Measurements from ENCODE around the gene GRK7.
"Not testable (repeated sequence)": the region's sequence is repeated elsewhere in the genome, so short reads cannot be mapped to it uniquely, and the experiment has no call there.

GRK7 gene

GRCh38 chr3:141796081-141796888 is 33.1 kb downstream of the GRK7 start:
- DNase-seq = peak; percentile 67

- peak; percentile 53 for DNase-seq
Observed at GRCh38 chr3:141796889-141797781, 33.9 kb downstream of the GRK7 start.

GRCh38 chr3:141797819-141798447 is 34.7 kb downstream of the GRK7 start:
- DNase-seq = no peak

- DNase-seq = no peak
Observed at GRCh38 chr3:141798448-141798845, 35.2 kb downstream of the GRK7 start.

GRCh38 chr3:141802316-141803077 is 39.3 kb downstream of the GRK7 start:
- no peak for DNase-seq

- not testable (repeated sequence) for DNase-seq
Observed at GRCh38 chr3:141803538-141803937, 40.3 kb downstream of the GRK7 start.

GRCh38 chr3:141804447-141804777 is 41.2 kb downstream of the GRK7 start:
- no peak for DNase-seq

- no peak for DNase-seq
Observed at GRCh38 chr3:141804778-141805639, 41.8 kb downstream of the GRK7 start.

- no peak for DNase-seq
Observed at GRCh38 chr3:141807277-141808033, 44.2 kb downstream of the GRK7 start.

GRCh38 chr3:141808586-141808985 is 45.4 kb downstream of the GRK7 start:
- no peak for DNase-seq

GRCh38 chr3:141810161-141810560 is 47.0 kb downstream of the GRK7 start:
- DNase-seq = no peak

GRCh38 chr3:141811348-141811747 is 48.1 kb downstream of the GRK7 start:
- no peak for DNase-seq

GRCh38 chr3:141812084-141812483 is 48.9 kb downstream of the GRK7 start:
- peak; percentile 31 for DNase-seq

GRCh38 chr3:141812586-141812985 is 49.4 kb downstream of the GRK7 start:
- no peak for DNase-seq
